HCT116 (cell line): ENCODE measurements around the gene ATRIP. TPM values are rescaled to one million over a fixed set of nuclear protein-coding genes. Genes with fewer than 3 reads are reported as not detected.

Experiments used
- ATAC-seq: fragments of 200-7000 bp; cut with Tn5 transposase; 2 replicates; pipeline ENCODE4 v1.9.1; 2020; ENCODE audit warnings: mild to moderate bottlenecking, moderate library complexity
- BruUV-seq: library from RNA; stranded (reverse); fragments of 400-500 nt; replicated peaks from 2 replicates; lab custom pipeline; 2021; lab: Mats Ljungman, UMichigan
- CTCF ChIA-PET: fragments of 300-600 bp; sonication (Branson Sonifier 250); formaldehyde crosslinking; loops from one replicate; lab custom pipeline; 2021; ENCODE audit warnings: antibody characterized with exemption; lab: Charles Lee
- POLR2A ChIA-PET: fragments of 300-600, 350-600 bp; sonication (Branson Sonifier 250); formaldehyde crosslinking; loops from one replicate; lab custom pipeline; 2021; ENCODE audit warnings: antibody characterized with exemption; lab: Charles Lee
- RAD21 ChIA-PET, 2 experiments: fragments of 300-600 bp; sonication (Branson Sonifier 250); formaldehyde crosslinking; loops; one replicate each; lab custom pipeline; 2023; ENCODE audit warnings: low total read pairs in 2 of 2; ENCODE audit not compliant: uncharacterized antibody in 2 of 2, unreplicated experiment in 2 of 2, low non-redundant PET in 1 of 2; lab: Charles Lee
- DNase-seq: peaks from one replicate; pipeline ENCODE4 v3.0.0-alpha.2; 2010; ENCODE audit warnings: low read depth, low spot score
- H2AFZ ChIP-seq: fragments of 200-600 bp; shearing (Covaris generic), sonication (generic); 2 replicates; pipeline ENCODE4 v1.6.1; 2017; ENCODE audit warnings: low read depth, mixed run types, mixed read lengths, antibody characterized with exemption, low read length; ENCODE audit not compliant: poor library complexity, severe bottlenecking
- H3K27ac ChIP-seq: 2 replicates; pipeline ENCODE4 v1.5.1; 2012; ENCODE audit warnings: low read depth, low read length
- H3K27me3 ChIP-seq: fragments of 200-600 bp; sonication (generic); 2 replicates; pipeline ENCODE4 v1.6.1; 2016; ENCODE audit warnings: mixed run types, low read length, mixed read lengths; ENCODE audit not compliant: insufficient read depth
- H3K36me3 ChIP-seq, 2 experiments: fragments of 200-500 bp in 1 of 2; fragments of 200-600 bp in 1 of 2; sonication (Bioruptor generic) in 1 of 2; sonication (generic) in 1 of 2; 2 replicates each; pipeline versions ENCODE4 v1.5.1 to v1.6.1; 2014 to 2016; ENCODE audit warnings: low read length in 2 of 2, inconsistent platforms in 1 of 2, mixed read lengths in 1 of 2, mixed run types in 1 of 2; ENCODE audit not compliant: insufficient read depth in 2 of 2, control insufficient read depth in 1 of 2
- H3K4me1 ChIP-seq, 2 experiments: fragments of 200-600 bp in 1 of 2; sonication (generic) in 1 of 2; 2 replicates each; pipeline versions ENCODE4 v1.5.1 to v1.6.1; 2012 to 2017; ENCODE audit warnings: low read length in 2 of 2, inconsistent platforms in 1 of 2, mild to moderate bottlenecking in 1 of 2, mixed read lengths in 1 of 2, mixed run types in 1 of 2, moderate library complexity in 1 of 2; ENCODE audit not compliant: insufficient read depth in 2 of 2, control insufficient read depth in 1 of 2
- H3K4me2 ChIP-seq: fragments of 200-600 bp; sonication (generic); 2 replicates; pipeline ENCODE4 v1.6.1; 2017; ENCODE audit warnings: mixed run types, low read length, mixed read lengths
- H3K4me3 ChIP-seq, 2 experiments: fragments of 200-600 bp in 1 of 2; sonication (generic) in 1 of 2; replicated peaks in 1 of 2; 2 replicates each; pipeline ENCODE4 v1.5.1; 2011 to 2016; ENCODE audit warnings: low read length in 2 of 2, control low read depth in 1 of 2, low read depth in 1 of 2, mild to moderate bottlenecking in 1 of 2, mixed read lengths in 1 of 2, mixed run types in 1 of 2
- H3K79me2 ChIP-seq: fragments of 200-600 bp; sonication (generic); 2 replicates; pipeline ENCODE4 v1.6.1; 2017; ENCODE audit warnings: mild to moderate bottlenecking, mixed run types, low read length, moderate library complexity, mixed read lengths; ENCODE audit not compliant: insufficient read depth
- H3K9ac ChIP-seq: fragments of 200-600 bp; sonication (generic); 2 replicates; pipeline ENCODE4 v1.6.1; 2016; ENCODE audit warnings: low read length, mixed read lengths
- H3K9me2 ChIP-seq: fragments of 200-600 bp; sonication (generic), shearing (Covaris generic); 2 replicates; pipeline ENCODE4 v1.6.1; 2017; ENCODE audit warnings: mixed run types, mild to moderate bottlenecking, moderate library complexity; ENCODE audit not compliant: insufficient read depth
- H3K9me3 ChIP-seq, 2 experiments: fragments of 200-500 bp in 1 of 2; fragments of 200-600 bp in 1 of 2; sonication (Bioruptor generic) in 1 of 2; sonication (generic) in 1 of 2; 2 replicates each; pipeline ENCODE4 v1.6.1; 2014 to 2017; ENCODE audit warnings: low read length in 2 of 2, mixed read lengths in 2 of 2, inconsistent platforms in 1 of 2, low read depth in 1 of 2, mild to moderate bottlenecking in 1 of 2, mixed run types in 1 of 2, moderate library complexity in 1 of 2; ENCODE audit not compliant: control insufficient read depth in 1 of 2, insufficient read depth in 1 of 2
- H4K20me1 ChIP-seq: fragments of 200-600 bp; sonication (generic), shearing (Covaris generic); 2 replicates; pipeline ENCODE4 v1.6.1; 2017; ENCODE audit warnings: mixed run types, mild to moderate bottlenecking, moderate library complexity; ENCODE audit not compliant: insufficient read depth
- CBX3 ChIP-seq: IDR thresholded peaks from 2 replicates; pipeline ENCODE4 v1.6.1; 2012; ENCODE audit warnings: low read depth
- CEBPB ChIP-seq: IDR thresholded peaks from 2 replicates; pipeline ENCODE4 v1.6.1; 2012; ENCODE audit warnings: low read depth
- EGR1 ChIP-seq: IDR thresholded peaks from 2 replicates; pipeline ENCODE4 v1.6.1; 2012; ENCODE audit warnings: low read depth
- ELF1 ChIP-seq: IDR thresholded peaks from 2 replicates; pipeline ENCODE4 v1.6.1; 2012; ENCODE audit warnings: low read depth, borderline replicate concordance
- EZH2 ChIP-seq: fragments of 200-600 bp; sonication (generic); IDR thresholded peaks from 2 replicates; pipeline ENCODE4 v1.6.1; 2017; ENCODE audit warnings: antibody characterized with exemption, mixed run types
- EZH2phosphoT487 ChIP-seq: fragments of 200-600 bp; IDR thresholded peaks from 2 replicates; pipeline ENCODE4 v1.6.1; 2018; ENCODE audit warnings: antibody characterized with exemption, borderline replicate concordance
- FOSL1 ChIP-seq: IDR thresholded peaks from 2 replicates; pipeline ENCODE4 v1.6.1; 2012; ENCODE audit warnings: low read depth
- JUND ChIP-seq: IDR thresholded peaks from 2 replicates; pipeline ENCODE4 v1.6.1; 2012
- MAX ChIP-seq: IDR thresholded peaks from 2 replicates; pipeline ENCODE4 v1.6.1; 2012
- POLR2AphosphoS5 ChIP-seq: IDR thresholded peaks from 2 replicates; pipeline ENCODE4 v1.6.1; 2011; ENCODE audit warnings: mild to moderate bottlenecking, low read depth, low read length, moderate library complexity
- RAD21 ChIP-seq: IDR thresholded peaks from 2 replicates; pipeline ENCODE4 v1.6.1; 2012; ENCODE audit warnings: low read depth, mild to moderate bottlenecking
- SIN3A ChIP-seq: IDR thresholded peaks from 2 replicates; pipeline ENCODE4 v1.6.1; 2012; ENCODE audit warnings: low read depth
- SP1 ChIP-seq: IDR thresholded peaks from 2 replicates; pipeline ENCODE4 v1.6.1; 2012; ENCODE audit warnings: low read depth
- TCF7L2 ChIP-seq: IDR thresholded peaks from 2 replicates; pipeline ENCODE4 v1.7.0; 2011; ENCODE audit warnings: borderline replicate concordance, inconsistent platforms; ENCODE audit not compliant: insufficient read depth, insufficient read length; ENCODE audit errors: extremely low read depth
- YY1 ChIP-seq: IDR thresholded peaks from 2 replicates; pipeline ENCODE4 v1.6.1; 2011; ENCODE audit warnings: low read length, low read depth, moderate library complexity, mild to moderate bottlenecking; ENCODE audit not compliant: insufficient replicate concordance; ENCODE audit errors: extremely low read depth
- ZBTB33 ChIP-seq: IDR thresholded peaks from 2 replicates; pipeline ENCODE4 v1.6.1; 2011; ENCODE audit warnings: mild to moderate bottlenecking, low read length, moderate library complexity; ENCODE audit not compliant: insufficient replicate concordance; ENCODE audit errors: extremely low read depth
- intact Hi-C: fragments of 100-400 bp; cut with micrococcal nuclease; formaldehyde crosslinking; loops from 2 replicates; pipeline ENCODE4 v1.10.0; 2022
- total RNA-seq: library from RNA; stranded (reverse); gene quantifications from one replicate; pipeline ENCODE4 v1.2.1, GENCODE V29; 2021; ENCODE audit not compliant: unreplicated experiment
- TF ChIP-seq, protein P1 (sequence below): IDR thresholded peaks from 2 replicates; pipeline ENCODE4 v1.6.1; 2012
- TF ChIP-seq, protein P2 (sequence below), 3 experiments: fragments of 200-600 bp in 1 of 3; sonication (generic) in 1 of 3; IDR thresholded peaks in 2 of 3; conservative IDR thresholded peaks in 1 of 3; 2 replicates each; pipeline ENCODE4 v1.5.1; 2012 to 2017; ENCODE audit warnings: low read depth in 2 of 3, low read length in 2 of 3, antibody characterized with exemption in 1 of 3, borderline replicate concordance in 1 of 3, control low read depth in 1 of 3, mild to moderate bottlenecking in 1 of 3, mixed read lengths in 1 of 3, mixed run types in 1 of 3, moderate library complexity in 1 of 3; ENCODE audit not compliant: insufficient read depth in 1 of 3
- TF ChIP-seq, protein P3 (sequence below): IDR thresholded peaks from 2 replicates; pipeline ENCODE4 v1.6.1; 2012; ENCODE audit warnings: low read depth

ATRIP gene
- total RNA-seq, 1 experiment from 2014 or later = 15.6 TPM

GRCh38 chr3:48417529-48418108, 28.9 kb upstream of the ATRIP start:
- ChIA-PET RAD21 (no interaction called here), POLR2A (no interaction called here), CTCF (no interaction called here)
- no peaks in the 10 kb centered on the region for H3K9me2 ChIP-seq
- intact Hi-C loops = no loop called here
- H3K27ac ChIP-seq = no peak overlapping the region
- H3K79me2 ChIP-seq = no peaks in the 10 kb centered on the region
- no peaks in the 10 kb centered on the region for H3K9me3 ChIP-seq
- no peak overlapping the region for H3K9ac ChIP-seq
- no peaks in the 10 kb centered on the region for H4K20me1 ChIP-seq
- no peaks in the 10 kb centered on the region; a peak in 1 of 4 replicates for H3K36me3 ChIP-seq
- no peak overlapping the region for H2AFZ ChIP-seq
- H3K27me3 ChIP-seq = no peaks in the 10 kb centered on the region
- no TSS peak for BruUV-seq
- H3K4me3 ChIP-seq = no peak overlapping the region
- DNase-seq (no peak), ATAC-seq (no peak)
- TF ChIP-seq, protein P1, sequence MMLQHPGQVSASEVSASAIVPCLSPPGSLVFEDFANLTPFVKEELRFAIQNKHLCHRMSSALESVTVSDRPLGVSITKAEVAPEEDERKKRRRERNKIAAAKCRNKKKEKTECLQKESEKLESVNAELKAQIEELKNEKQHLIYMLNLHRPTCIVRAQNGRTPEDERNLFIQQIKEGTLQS = no peak
- TF ChIP-seq EGR1 (no peak), CEBPB (no peak), POLR2AphosphoS5 (no peak), SIN3A (no peak), TCF7L2 (no peak), EZH2 (no peak), CBX3 (no peak), ZBTB33 (no peak), ELF1 (no peak), JUND (no peak), MAX (no peak), YY1 (no peak), RAD21 (no peak), FOSL1 (no peak), EZH2phosphoT487 (no peak), SP1 (no peak)
- TF ChIP-seq, protein P2, sequence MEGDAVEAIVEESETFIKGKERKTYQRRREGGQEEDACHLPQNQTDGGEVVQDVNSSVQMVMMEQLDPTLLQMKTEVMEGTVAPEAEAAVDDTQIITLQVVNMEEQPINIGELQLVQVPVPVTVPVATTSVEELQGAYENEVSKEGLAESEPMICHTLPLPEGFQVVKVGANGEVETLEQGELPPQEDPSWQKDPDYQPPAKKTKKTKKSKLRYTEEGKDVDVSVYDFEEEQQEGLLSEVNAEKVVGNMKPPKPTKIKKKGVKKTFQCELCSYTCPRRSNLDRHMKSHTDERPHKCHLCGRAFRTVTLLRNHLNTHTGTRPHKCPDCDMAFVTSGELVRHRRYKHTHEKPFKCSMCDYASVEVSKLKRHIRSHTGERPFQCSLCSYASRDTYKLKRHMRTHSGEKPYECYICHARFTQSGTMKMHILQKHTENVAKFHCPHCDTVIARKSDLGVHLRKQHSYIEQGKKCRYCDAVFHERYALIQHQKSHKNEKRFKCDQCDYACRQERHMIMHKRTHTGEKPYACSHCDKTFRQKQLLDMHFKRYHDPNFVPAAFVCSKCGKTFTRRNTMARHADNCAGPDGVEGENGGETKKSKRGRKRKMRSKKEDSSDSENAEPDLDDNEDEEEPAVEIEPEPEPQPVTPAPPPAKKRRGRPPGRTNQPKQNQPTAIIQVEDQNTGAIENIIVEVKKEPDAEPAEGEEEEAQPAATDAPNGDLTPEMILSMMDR (IDR thresholded peaks at IDR 0.05 in 2 of 3, conservative IDR thresholded peaks at IDR 0.05 in 1 of 3; ENCODE audit: borderline replicate concordance in 1 of 3, insufficient read depth in 1 of 3, low read depth in 2 of 3, low read length in 2 of 3) = no peak
- TF ChIP-seq, protein P3, sequence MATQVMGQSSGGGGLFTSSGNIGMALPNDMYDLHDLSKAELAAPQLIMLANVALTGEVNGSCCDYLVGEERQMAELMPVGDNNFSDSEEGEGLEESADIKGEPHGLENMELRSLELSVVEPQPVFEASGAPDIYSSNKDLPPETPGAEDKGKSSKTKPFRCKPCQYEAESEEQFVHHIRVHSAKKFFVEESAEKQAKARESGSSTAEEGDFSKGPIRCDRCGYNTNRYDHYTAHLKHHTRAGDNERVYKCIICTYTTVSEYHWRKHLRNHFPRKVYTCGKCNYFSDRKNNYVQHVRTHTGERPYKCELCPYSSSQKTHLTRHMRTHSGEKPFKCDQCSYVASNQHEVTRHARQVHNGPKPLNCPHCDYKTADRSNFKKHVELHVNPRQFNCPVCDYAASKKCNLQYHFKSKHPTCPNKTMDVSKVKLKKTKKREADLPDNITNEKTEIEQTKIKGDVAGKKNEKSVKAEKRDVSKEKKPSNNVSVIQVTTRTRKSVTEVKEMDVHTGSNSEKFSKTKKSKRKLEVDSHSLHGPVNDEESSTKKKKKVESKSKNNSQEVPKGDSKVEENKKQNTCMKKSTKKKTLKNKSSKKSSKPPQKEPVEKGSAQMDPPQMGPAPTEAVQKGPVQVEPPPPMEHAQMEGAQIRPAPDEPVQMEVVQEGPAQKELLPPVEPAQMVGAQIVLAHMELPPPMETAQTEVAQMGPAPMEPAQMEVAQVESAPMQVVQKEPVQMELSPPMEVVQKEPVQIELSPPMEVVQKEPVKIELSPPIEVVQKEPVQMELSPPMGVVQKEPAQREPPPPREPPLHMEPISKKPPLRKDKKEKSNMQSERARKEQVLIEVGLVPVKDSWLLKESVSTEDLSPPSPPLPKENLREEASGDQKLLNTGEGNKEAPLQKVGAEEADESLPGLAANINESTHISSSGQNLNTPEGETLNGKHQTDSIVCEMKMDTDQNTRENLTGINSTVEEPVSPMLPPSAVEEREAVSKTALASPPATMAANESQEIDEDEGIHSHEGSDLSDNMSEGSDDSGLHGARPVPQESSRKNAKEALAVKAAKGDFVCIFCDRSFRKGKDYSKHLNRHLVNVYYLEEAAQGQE = no peak
- H3K4me2 ChIP-seq = no peak overlapping the region
- no peaks in the 10 kb centered on the region for H3K4me1 ChIP-seq
